ENCODE data around the gene BRD9.

Gene BRD9

DNA sequence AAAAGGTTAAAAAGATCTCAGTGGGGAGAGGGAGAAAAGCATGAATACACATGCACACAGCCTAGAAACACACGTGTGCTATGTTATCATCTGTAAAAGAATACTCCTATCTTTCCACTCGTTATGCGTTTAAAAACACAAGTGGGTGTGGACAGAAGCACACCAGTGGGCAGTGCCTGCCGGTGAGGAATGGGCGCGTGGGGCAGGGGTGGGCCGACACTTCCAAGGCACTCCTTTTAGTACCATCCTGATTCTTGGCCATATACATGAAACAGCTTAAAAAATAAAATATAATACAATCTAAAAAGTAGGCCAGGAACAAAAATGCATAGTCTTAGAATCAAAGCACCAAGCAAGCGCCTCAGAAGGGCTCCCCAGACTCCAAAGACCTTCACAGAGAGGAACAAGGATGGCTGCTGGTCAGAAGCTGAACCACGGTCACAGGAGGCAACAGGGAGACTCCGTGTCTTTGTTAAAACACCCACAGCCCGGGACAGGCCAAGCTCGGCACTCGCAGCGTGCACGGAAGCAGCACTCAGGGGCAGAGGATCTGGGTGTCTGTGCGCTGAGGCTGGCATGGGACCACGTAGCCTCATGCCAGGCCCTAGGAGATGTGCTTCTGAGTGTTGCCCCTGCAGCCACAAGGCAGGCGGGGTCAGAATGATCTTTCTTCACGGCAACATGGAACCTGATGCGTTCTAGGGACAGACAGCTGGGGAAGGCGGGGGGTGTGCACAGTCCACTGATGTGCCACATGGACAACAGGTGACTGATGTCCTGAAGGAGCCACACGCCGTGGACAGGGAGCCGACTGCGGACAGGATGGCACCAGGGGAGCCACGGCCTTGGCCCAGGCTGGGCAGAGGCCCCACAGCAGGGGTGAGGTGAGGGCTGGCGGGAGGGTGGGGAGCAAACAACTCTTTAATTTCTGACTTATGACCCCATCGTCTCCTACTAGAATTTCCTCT, 15.9 kb downstream of the BRD9 start:
- no peak for DNase-seq

DNA sequence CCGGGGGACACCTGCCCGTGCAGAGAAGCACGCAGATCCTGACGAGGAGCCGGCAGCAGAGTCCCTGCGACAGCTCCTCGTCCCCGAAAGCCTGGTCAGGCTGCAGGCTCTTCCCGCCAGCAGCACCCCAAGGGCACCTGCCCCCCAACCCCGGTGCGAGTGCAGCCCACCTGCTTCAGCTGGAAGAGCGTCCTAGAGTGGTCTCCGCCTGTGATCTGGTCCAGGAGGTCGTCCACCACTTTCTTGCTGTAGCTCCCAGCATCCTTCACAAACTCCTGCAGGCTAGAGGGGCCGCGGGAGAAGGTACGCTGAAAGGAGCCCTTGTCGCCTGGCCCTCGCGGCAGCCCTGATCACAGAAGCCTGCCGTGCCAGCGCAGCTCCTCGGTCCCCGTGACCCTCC, 16.7 kb downstream of the BRD9 start:
- no peak for DNase-seq

DNA sequence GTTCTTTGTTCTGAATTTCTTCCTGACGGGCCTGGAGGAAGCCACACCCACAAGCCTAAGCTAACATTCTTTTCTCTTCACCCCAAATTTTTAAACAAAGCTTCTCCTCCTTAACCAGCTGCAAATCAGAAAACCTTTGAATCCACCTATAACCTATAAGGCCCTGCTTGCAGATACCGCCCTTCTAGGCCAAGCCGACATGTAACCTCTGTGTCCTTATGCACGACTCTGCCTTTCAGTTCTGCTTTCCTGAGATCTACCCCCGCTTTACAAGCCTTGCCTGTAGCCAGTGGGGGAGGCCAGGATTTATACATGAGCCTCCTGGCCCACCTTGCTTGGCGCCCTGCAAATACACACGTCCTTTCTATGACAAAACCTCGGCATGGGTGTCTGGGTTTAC, 19.3 kb downstream of the BRD9 start:
- DNase-seq = no peak

DNA sequence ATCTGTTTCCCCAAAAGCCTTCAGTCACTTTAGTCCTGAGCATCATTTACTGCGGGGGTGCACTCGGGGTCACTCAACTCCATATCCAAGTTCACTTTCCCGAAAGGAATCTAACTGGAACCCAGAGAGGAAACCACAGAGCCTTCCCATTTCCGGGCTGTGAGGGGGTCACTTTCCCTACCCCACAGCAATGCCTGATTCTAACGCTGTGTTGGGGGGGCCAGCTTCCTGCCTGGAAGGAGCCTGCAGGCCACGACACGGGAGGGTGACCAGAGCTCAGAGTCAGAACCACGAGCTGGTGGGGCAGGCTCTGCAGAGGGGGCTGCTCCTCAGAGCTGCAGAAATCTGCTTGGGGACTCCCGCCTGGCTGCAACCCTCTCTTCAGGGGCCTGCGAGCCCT, 20.3 kb downstream of the BRD9 start:
- DNase-seq = no peak

GRCh38 chr5:871596-872298, 20.9 kb downstream of the BRD9 start:
- DNase-seq = no peak

GRCh38 chr5:870956-871355, 21.6 kb downstream of the BRD9 start:
- no peak for DNase-seq

DNA sequence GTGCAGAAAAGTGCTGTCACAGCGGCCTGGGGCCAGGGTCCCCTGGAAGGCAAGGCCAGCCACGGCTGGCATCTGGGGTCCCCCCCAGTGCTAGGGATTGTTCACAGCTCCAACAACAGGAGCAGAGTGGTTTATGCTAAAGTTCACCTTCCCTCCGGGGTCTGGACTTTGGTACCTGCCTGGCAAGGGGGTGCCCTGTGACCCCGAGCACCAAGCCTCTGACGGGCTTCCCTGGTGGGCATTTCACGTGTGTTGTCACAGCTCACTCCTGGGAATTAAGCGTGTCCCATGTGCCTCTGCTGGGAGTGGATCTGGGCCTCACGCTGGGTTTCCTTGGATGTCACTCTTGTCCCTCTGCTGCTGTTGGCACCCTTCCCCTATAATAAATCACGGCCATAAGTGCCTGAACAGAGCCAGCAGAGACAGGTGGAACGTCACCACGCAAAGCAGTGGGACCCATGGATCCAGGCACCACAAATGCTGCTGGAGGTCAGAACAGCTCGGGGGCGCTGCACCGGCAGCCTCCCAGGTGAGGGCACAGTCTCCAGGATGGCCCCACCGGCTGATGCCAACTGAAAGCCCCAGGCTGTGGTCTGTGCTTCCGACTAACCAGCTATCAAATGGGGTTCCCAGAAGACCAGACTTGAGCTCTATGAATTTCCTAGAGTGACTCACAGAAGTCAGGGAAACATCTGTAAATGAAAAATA, 24.0 kb downstream of the BRD9 start:
- no peak for DNase-seq

GRCh38 chr5:867300-867870, 25.2 kb downstream of the BRD9 start:
- no peak for DNase-seq

- DNase-seq = no peak
These were observed 26.8 kb downstream of the BRD9 start for GRCh38 chr5:865771-866170.

DNA sequence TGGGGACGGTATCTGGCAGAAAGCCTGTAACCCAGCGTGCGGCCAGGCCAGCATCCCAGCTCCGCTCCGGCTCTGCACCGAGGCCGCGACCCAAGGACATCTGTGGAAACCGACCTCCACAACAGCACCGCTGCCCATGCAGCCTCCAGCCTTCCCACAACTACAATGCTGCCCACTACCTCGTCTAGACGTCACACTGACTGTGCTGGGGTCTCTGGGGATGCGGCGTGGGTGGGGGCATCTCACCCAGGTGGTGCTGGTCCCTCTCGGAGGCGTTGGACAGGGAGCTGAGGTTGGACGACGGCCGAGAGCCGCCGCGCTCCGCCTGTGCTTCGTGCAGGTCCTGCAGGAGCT, 27.5 kb downstream of the BRD9 start:
- DNase-seq = no peak

DNA sequence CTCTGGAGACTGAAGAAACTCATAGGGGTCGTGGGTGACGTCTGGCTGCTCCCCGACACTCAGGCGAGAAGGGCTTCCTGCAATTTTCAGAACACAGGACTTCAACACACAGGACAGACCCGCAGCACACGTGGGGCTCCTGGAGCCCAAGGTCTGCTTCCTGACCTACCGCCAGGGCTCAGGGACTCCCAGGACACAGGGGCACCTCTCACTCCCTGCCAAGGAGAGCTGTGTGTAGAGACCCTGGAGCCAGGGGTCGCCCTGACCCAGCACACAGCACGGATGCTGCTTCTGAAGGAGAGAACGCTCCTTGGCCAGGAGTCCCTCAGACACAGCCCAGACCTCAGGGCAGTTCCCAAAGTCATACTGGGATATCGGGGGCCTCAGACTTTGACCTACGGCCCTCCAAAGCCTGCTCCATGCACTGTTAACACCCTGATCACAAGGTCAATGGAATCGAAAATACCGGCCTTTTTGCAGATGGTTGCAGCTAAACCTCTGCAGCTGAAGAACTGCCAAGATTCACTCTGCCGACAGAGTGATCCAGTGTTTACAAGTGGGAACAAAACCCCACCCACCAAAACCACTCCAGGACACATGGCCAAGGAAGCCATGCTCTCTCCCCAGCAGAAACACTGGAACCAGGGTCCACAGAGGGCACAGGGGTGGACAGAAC, 28.0 kb downstream of the BRD9 start:
- no peak for DNase-seq

DNA sequence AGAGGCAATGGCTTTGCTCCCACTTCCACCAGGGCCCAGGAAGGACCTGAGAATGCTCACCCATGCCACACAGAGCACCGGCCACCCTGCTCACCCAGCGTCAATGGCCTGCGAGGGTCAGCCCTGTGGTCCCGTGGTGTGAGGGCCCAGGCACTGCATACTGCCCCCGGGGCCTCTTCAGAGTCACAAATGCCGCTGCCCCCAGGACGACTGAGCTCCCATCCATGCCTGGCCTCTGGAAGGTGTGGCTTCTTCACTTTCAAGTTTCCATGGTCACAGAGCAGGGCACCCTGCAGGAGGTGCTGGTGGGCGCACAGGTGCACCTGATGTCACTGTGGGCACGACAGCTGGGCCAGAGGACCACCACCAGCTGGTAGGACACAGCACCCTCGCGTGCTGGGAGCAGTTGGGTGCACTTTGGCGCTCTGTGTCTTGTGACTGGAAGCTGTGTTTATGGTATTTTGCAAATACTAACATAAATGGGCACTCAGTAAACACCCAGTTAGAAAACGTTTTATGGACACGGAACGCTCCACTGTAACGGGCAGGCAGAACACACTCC, 29.3 kb downstream of the BRD9 start:
- DNase-seq = no peak

DNA sequence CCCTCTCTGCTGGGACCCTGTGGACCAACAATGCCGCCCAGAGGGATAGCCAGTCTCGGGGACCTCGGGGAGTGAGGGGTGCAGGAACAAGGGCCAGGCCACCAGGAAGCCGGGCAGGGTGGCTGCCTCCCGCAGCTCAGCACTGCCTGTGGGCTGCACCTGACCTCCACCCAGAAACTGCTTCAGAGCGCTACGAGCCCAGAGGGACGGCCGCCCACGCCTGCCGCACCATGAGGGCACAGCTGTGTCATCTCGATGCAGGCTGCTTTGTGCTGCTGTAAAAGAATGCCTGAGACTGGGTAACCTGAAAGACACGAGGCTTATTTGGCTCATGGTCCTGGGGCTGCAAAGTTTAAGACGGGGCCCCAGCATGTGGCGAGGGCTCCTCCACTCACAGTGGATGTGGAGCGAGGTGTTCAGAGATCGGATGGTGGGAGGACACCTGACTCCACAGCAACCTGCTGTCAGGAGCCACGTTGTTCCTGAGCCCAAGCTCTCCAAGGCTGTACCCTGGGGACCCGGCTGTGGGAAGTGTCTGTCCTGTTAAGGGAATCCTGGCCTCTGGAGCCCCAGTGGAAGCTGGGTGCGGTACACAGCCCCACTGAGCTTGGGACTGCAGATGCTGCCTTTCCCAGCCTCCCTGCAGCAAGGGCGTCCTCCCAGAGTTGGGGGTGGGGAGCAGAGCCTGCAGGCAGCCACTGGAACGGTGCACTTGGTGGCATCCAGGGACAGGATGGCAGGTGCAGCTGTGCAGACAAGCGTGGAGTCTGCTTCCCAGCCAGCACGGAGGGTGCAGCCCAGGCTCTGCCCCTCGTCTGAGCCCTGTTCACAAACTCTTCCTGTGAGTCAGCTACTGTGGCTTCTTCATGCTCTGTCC, 30.0 kb downstream of the BRD9 start:
- no peak for DNase-seq

DNA sequence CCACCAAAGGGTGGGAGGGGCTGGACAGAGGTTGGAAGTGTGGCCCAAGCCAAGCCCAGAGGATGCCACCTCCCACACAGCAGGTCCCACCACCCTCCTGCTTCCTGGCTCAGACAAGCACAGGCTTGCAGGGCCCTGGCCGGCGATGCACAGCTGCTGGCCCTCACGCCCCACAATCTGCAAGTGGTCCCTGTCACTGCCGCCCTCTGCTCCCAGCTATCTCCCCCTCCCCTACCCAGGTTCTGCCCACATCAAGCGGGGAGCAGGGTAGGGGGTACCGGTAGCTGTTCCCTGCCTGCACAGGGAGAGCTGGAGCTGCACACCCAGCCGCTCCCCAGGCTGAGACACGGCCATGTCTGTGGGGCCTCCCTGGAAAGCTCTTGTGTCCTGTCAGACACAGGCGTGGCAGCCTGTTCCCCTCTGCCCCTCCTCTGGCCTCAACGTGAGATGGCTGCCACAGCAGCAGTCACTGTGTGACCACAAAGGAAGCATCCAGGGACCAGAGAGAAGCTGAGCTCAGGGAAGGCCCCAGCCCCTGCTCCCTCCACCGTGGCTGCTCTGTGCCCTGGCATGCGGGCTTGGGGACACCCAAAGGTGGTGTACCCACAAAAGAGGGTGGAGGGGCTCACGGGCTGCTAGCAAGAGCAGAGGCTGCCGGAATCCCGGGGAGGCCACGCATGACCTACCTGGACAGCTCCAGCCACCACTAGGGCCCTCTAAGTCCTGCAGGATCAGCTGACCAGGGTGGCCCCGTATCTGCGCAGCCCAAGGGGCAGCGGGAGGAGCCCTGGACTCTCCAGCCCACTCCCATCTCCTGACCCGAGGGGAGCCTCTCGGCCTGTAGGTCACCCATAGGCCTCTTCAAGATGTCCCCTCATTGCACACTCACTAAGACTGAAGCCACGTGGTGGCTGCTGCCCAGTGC, 30.9 kb downstream of the BRD9 start:
- DNase-seq = no peak

DNA sequence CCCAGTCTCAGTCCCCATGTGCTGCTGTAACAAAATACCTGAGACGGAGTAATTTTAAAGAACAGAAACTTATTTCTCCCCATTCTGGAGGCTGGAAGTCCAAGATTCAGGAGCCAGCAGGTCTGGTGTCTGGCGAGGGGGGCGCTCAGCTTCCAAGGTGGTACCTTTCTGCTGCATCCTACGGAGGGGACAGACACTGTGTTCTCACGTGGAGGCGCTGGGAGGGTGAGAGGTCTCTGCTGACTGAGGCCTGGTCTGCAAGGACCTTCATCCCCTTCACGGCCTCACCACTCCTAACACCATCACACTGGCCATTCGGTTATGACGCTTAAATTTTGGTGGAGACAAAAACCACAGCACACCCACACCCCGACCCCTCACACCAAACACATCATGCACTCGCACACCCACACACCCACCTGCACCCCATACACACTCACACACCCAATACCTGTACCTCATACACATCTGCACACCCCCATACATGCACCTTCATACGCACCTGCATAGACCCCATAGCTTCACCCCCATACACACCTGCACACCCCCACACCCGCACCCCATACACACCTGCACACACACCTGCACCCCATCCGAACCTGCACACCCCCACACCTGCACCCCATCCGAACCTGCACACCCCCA, 32.0 kb downstream of the BRD9 start:
- no peak for DNase-seq

DNA sequence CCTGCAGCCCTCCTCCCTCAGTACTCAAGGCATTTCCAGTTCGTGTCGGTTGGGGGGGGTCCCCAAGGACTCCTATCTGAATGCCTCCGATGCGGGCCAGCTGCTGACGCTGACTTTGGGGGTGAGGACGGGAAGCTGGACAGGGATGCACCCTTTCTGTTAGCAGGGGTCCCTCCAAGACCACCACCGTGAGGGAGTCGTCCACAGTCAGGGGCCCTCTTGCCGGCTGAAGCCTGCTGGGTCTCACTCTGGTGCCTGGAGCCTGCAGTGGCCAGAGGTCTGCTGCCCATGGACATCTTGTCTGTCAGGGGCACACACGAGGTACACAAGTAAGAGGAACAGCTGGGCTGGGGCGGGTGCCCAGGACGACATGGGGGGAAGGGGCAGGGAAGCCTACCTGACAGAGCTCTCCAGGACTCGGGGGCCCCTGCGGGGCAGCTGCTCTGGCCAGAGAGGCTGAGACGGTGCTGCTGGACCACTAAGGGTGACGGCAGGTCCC, 32.8 kb downstream of the BRD9 start:
- DNase-seq = no peak

- DNase-seq = no peak
These were observed 33.2 kb downstream of the BRD9 start for GRCh38 chr5:859391-859790.

GRCh38 chr5:858726-859125, 33.9 kb downstream of the BRD9 start:
- DNase-seq = no peak
